Measurements from ENCODE around the gene APLF. TPM values are rescaled to one million over a fixed set of nuclear protein-coding genes. Genes with fewer than 3 reads are reported as not detected.
"Not testable (repeated sequence)": the region's sequence is repeated elsewhere in the genome, so short reads cannot be mapped to it uniquely, and the experiment has no call there.

APLF gene
- total RNA-seq, 4 donors from 2014 or later, result 0.70 to 9.1 (median 2.0) TPM

GRCh38 chr2:68566362-68566761, 99.0 kb downstream of the APLF start:
- H3K27me3 ChIP-seq, result no peaks in the 10 kb centered on the region
- DNase-seq, result no peak
- H3K27ac ChIP-seq, result no peak overlapping the region
- no peaks in the 10 kb centered on the region for H3K9me3 ChIP-seq
- no peaks in the 10 kb centered on the region for H3K36me3 ChIP-seq
- H3K4me1 ChIP-seq, result no peaks in the 10 kb centered on the region
- TF ChIP-seq POLR2A (IDR thresholded peaks at IDR 0.05) (no peak), CTCF (IDR thresholded peaks at IDR 0.05) (no peak)
- no peak overlapping the region for H3K4me3 ChIP-seq

DNA sequence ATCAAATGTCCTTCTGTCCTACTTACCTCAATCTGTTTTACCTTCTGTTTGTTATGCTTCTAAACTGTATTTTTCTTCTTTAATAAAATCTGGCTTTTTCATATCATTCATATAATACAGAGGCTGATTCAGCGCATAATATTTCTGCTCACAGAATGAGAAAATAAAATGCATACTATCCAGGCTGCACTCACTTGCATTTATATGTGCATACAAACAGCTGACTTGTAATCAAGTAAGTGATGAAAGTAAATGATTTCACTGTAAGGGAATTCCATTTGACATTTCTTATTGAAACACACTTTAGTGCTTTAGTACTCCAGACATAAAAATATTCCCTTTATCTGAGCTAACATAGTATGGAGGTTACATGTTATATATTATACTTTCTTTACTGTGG, 100.7 kb downstream of the APLF start:
- Histone ChIP-seq H3K4me3 (no peak overlapping the region), H3K27me3 (no peaks in the 10 kb centered on the region), H3K36me3 (no peaks in the 10 kb centered on the region), H3K27ac (no peak overlapping the region), H3K4me1 (no peaks in the 10 kb centered on the region), H3K9me3 (no peaks in the 10 kb centered on the region)
- TF ChIP-seq CTCF (IDR thresholded peaks at IDR 0.05), result no peak
- TF ChIP-seq POLR2A (IDR thresholded peaks at IDR 0.05), result no peak
- no peak for DNase-seq

DNA sequence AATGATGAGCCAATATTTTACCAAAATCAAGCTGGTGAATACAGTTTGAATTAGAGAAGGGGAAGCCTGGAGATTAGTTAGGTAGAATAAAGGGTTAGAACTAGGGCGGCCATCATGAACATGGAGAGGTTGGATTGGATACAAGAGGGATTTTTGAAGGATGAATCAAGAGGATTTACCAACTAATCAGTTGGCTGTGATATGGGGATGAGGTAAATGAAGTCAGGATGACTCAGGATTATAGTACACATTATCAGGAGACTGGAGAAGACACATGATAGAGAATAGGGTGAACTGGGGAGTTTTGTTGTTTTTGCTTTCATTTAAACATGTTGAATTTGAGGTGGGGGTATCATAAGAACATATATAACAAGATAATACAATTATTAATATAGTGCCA, 102.2 kb downstream of the APLF start:
- H3K36me3 ChIP-seq, result no peaks in the 10 kb centered on the region
- no peak overlapping the region for H3K4me3 ChIP-seq
- H3K27me3 ChIP-seq, result no peaks in the 10 kb centered on the region
- H3K27ac ChIP-seq, result no peak overlapping the region
- no peaks in the 10 kb centered on the region for H3K9me3 ChIP-seq
- no peak for DNase-seq
- no peaks in the 10 kb centered on the region for H3K4me1 ChIP-seq
- no peak for TF ChIP-seq CTCF (IDR thresholded peaks at IDR 0.05)
- TF ChIP-seq POLR2A (IDR thresholded peaks at IDR 0.05), result no peak

GRCh38 chr2:68570434-68570833, 103.0 kb downstream of the APLF start:
- H3K4me3 ChIP-seq, DNase-seq, H3K4me1 ChIP-seq, H3K36me3 ChIP-seq, H3K27me3 ChIP-seq, H3K27ac ChIP-seq, H3K9me3 ChIP-seq: not testable (repeated sequence)

- Histone ChIP-seq H3K27me3 (no peaks in the 10 kb centered on the region), H3K4me1 (no peaks in the 10 kb centered on the region), H3K4me3 (no peak overlapping the region), H3K36me3 (no peaks in the 10 kb centered on the region), H3K27ac (no peak overlapping the region), H3K9me3 (no peaks in the 10 kb centered on the region)
- no peak for DNase-seq
- TF ChIP-seq POLR2A (IDR thresholded peaks at IDR 0.05) (no peak), CTCF (IDR thresholded peaks at IDR 0.05) (no peak)
Measured at GRCh38 chr2:68574202-68574791, 106.9 kb downstream of the APLF start.

DNA sequence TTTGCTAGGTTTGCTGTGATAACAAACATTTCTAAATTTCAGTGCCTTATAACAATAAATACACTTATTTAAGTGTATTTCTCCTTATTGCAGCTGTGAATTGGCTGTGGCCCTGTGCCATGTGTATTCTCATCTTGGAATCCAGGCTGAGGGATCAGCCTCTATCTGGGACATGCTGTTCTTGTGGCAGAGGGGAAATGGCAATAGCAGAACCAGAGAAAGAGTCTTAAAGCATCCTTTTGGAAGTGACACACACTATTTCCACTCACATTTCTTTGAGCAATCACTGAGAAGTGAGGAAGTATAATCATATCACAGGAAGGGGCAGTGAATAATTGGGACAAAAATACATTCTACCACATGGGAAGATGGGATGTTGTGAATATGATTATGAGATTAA, 109.8 kb downstream of the APLF start:
- Histone ChIP-seq H3K27me3 (no peaks in the 10 kb centered on the region), H3K36me3 (no peaks in the 10 kb centered on the region), H3K27ac (no peak overlapping the region), H3K4me1 (no peaks in the 10 kb centered on the region), H3K4me3 (no peak overlapping the region), H3K9me3 (no peaks in the 10 kb centered on the region)
- TF ChIP-seq POLR2A (IDR thresholded peaks at IDR 0.05) (no peak), CTCF (IDR thresholded peaks at IDR 0.05) (no peak)
- DNase-seq, result no peak
